Activated naive CD4-positive, alpha-beta T cell treated with Interleukin-2 at 50 U/mL for 16 hours (primary cell): ENCODE results near the gene CHD1.

Experiments
- DNase-seq: peaks from one replicate; pipeline ENCODE4 v3.0.0-alpha.2; 2020

Gene CHD1

GRCh38 chr5:98804066-98804465 is 124.7 kb downstream of the CHD1 start:
- DNase-seq, result no peak
